GM10266 (cell line): ENCODE measurements around the gene HELZ2.
A peak's percentile ranks its signal among the peaks of the same experiment; 100 is the strongest.

Source experiments
- DNase-seq: peaks from one replicate; pipeline ENCODE4 v3.0.0; 2012; ENCODE audit errors: extremely low spot score
- TF ChIP-seq, protein P1 (sequence below): IDR thresholded peaks from 2 replicates; pipeline ENCODE4 v1.5.1; 2012; ENCODE audit warnings: mild to moderate bottlenecking, low read depth; ENCODE audit not compliant: control insufficient read depth, insufficient read depth; ENCODE audit errors: missing control alignments

Gene HELZ2, protein sequence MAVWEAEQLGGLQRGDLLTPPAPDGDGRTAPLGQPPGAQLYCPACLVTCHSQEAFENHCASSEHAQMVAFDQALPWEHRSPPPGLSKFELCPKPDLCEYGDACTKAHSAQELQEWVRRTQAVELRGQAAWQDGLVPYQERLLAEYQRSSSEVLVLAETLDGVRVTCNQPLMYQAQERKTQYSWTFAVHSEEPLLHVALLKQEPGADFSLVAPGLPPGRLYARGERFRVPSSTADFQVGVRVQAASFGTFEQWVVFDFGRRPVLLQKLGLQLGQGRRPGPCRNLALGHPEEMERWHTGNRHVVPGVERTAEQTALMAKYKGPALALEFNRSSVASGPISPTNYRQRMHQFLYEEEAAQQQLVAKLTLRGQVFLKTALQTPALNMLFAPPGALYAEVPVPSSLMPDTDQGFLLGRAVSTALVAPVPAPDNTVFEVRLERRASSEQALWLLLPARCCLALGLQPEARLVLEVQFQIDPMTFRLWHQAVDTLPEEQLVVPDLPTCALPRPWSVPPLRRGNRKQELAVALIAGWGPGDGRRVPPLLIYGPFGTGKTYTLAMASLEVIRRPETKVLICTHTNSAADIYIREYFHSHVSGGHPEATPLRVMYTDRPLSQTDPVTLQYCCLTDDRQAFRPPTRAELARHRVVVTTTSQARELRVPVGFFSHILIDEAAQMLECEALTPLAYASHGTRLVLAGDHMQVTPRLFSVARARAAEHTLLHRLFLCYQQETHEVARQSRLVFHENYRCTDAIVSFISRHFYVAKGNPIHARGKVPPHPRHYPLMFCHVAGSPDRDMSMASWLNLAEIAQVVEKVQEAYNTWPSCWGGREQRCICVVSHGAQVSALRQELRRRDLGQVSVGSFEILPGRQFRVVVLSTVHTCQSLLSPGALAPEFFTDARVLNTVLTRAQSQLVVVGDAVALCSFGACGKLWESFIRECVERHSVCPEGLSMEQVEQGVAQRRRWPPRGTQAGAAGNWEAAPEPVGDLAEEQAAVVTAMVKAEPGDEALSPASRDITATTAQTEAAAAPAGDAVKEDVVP (N-terminal part only)

DNA sequence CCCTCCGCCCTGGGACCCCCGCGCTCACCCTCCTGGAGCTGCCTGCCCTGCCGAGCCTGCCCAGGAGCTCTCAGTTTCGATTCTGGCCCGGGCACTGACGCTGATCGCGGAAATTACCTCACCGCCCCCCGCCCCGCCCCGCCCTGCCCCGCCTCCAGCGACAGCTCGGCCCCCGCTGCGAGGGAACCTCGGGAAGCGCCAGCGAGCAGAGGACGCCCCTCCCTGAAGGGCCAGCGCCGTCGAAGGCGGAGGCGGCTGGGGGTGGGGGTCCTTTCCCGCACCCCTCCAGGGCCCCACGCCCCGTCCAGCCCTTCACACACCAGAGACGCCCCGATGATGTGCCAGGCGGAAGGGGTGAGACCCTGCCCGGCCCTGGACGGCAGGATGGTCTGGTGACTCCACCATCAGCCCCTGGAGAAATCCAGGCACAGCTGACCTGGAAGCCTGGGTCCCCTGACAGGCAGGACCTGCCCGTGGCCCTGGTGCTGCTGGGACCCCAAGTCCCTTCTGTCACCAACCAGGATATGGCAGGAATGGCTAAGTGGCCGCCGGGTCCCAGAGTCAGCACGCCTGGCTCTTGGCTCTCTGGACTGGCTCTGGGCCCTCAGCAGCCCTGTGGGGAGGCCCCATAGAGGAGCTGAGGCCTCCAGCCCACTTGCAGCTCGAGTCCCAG is at the start of gene HELZ2:
Gene HELZ2 (minus strand): TSS at position 84 of the 673 bp plus-strand sequence. CDS start 1,854 bp downstream, outside the sequence.
- DNase-seq = peak; percentile 90
- TF ChIP-seq, protein P1, sequence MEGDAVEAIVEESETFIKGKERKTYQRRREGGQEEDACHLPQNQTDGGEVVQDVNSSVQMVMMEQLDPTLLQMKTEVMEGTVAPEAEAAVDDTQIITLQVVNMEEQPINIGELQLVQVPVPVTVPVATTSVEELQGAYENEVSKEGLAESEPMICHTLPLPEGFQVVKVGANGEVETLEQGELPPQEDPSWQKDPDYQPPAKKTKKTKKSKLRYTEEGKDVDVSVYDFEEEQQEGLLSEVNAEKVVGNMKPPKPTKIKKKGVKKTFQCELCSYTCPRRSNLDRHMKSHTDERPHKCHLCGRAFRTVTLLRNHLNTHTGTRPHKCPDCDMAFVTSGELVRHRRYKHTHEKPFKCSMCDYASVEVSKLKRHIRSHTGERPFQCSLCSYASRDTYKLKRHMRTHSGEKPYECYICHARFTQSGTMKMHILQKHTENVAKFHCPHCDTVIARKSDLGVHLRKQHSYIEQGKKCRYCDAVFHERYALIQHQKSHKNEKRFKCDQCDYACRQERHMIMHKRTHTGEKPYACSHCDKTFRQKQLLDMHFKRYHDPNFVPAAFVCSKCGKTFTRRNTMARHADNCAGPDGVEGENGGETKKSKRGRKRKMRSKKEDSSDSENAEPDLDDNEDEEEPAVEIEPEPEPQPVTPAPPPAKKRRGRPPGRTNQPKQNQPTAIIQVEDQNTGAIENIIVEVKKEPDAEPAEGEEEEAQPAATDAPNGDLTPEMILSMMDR = no peak

DNA sequence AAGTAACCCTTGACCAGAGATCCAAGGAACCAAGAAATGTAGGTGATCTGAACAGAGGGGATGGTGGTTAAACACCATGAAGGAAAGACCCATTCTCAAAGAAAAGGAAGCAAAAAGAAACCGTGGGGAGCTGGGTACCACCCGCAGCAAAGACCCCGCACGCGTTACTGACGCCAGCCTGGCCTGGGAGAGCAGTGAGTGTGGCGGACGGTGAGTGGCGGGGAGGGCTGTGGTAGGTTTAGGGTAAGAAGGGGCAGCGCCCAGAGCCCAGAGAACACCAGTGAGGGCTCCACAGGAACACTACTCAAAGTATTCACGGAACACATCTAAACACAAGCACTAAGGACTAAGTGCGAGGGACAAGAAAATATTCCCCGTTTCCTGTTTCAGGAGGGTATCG is 48.7 kb upstream of the HELZ2 start:
- DNase-seq = no peak
- TF ChIP-seq, protein P1 = no peak

DNA sequence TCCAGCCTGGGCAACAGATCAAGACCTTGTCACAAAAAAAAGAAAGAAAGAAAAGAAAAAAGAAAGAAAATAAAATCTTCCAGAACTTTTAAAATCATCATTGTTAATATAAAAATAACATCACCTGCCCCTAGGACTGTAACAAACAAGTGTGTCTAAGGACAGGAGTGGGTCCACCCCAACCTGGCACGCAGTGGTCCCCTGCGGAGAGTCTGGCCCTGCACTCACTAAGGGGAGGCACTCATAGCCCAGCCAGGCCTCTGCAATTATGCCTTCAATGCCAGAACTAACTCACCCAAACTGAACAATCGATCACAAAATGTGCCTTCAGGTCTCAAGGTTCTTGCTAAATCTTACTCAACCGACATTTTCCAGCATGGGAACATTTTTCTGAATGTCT is 48.1 kb upstream of the HELZ2 start:
- TF ChIP-seq, protein P1 = no peak
- no peak for DNase-seq

DNA sequence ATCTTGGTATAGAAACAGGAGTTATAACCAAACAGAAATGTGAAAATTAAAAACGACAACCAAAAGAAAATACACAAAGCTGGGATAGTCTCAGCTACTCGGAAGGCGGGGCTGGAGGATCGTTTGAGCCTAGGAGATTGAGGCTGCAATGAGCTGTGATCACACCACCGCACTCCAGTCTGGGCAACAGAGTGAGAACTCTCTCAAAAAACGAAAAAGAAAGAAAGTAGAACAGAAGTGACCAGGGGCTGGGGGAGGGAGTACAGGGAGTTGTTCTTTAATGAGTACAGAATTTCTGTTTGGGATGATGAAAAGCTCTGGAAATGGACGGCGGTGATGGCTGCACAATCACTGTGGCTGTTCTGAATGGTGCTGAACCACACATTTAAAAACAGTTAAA is 47.0 kb upstream of the HELZ2 start:
- no peak for DNase-seq
- TF ChIP-seq, protein P1 = no peak

DNA sequence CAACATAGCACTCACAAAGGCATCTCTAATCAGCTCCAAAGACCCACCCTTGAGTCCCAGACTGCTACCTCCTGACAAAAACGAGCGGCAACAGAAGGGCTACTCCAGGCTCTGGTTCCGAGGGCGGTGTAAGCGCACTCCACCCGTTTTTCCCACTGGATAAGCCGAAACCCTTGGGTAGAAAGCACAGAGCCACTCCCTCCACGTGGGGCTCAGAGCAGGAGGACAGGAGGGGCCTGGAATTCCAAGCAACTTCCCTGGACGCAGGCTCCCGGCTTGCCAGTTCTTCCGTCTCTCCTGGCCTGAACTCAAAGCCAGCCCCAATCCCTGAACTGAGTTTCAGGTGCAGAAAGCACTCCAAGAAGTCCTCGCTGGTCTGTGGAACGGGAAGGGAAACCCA is 45.5 kb upstream of the HELZ2 start:
- TF ChIP-seq, protein P1 = no peak

DNA sequence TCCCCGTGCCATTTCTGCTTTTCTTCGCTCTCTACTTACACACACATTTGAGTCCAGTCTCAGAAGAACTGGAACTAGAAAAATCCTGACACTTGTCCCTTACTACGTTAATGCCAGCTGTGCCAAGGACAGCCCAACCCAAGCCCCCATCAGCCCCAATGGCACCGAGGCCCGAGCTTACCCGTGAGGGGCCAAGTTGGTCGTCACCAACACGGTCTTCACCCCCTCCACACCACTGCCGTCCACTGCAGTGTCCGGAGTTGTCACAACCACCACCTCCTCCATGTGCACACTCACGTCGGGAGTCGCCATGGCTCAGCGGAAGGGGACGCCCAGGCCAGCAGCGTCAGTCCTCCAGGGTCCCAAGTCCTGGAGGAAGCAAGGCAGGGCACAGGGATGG is 45.0 kb upstream of the HELZ2 start:
- TF ChIP-seq, protein P1 = no peak
- DNase-seq = no peak

More for the DNA sequence above, 45.5 kb upstream of the HELZ2 start:
- no peak for DNase-seq
